Fibroblast of mammary gland (primary cell): ENCODE data around the gene CNOT9.

ENCODE experiments used
- DNase-seq: peaks from one replicate; pipeline ENCODE4 v3.0.0-alpha.2; 2010; ENCODE audit warnings: low read depth
- H3K4me3 ChIP-seq: 2 replicates; pipeline ENCODE4 v1.5.1; 2011; ENCODE audit warnings: low read depth, mild to moderate bottlenecking, low read length, moderate library complexity; ENCODE audit not compliant: control insufficient read depth
- CTCF ChIP-seq: conservative IDR thresholded peaks from 2 replicates; pipeline ENCODE4 v1.5.1; 2011; ENCODE audit warnings: low read depth, low read length, inconsistent platforms; ENCODE audit not compliant: control insufficient read depth, insufficient read depth

The CNOT9 gene

DNA sequence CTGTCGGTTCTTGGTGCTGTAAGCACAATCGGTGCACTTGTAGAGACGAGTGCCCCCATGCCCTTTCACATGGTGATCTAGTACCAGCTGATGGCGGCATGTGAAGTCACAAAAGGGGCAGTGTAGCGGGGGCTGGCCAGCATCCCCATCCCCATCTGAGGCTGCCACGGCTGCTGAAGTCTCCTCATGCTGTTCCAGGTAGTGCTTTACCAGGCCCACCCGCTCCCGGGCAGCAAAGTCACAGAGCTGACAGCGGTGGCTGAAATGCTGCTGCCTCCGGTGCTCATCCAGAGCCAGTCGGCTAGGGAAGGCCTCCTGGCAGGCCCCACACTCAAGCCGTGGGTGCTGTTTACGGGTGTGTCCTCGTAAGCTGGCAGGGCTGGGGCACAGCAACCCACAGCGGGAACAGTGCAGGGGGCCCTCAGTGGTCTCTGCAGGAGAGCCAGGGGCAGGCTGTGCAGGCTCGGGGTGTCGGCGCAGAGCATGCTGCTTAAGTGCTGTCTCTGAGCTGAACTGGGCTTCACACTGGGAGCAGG lies 73.5 kb downstream of the CNOT9 start:
- no peak for TF ChIP-seq CTCF
- DNase-seq = no peak
- no peak overlapping the region for H3K4me3 ChIP-seq

DNA sequence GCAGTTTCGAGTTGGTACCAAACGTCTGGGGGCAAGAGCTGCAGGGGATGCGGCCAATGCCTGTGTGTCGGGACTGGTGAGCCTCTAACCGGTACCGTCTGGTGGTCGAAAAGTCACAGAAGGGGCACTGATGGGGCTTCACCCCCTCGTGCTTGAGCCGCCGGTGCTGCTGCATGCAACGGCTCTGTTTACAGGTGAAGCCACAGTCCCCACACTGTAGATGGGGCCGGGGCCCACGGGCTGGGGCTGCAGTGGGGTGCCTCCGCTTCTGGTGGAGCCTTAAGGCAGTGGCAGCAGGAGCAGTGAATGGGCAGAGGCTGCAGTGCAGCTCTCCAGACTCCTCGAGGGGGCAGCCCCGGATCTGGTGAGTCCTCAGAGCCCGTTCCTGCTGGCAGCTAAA lies 74.1 kb downstream of the CNOT9 start:
- no peak overlapping the region for H3K4me3 ChIP-seq
- no peak for DNase-seq
- no peak for TF ChIP-seq CTCF

GRCh38 chr2:218643751-218644310 lies 75.2 kb downstream of the CNOT9 start:
- no peak for TF ChIP-seq CTCF
- H3K4me3 ChIP-seq = no peak overlapping the region
- DNase-seq = no peak

DNA sequence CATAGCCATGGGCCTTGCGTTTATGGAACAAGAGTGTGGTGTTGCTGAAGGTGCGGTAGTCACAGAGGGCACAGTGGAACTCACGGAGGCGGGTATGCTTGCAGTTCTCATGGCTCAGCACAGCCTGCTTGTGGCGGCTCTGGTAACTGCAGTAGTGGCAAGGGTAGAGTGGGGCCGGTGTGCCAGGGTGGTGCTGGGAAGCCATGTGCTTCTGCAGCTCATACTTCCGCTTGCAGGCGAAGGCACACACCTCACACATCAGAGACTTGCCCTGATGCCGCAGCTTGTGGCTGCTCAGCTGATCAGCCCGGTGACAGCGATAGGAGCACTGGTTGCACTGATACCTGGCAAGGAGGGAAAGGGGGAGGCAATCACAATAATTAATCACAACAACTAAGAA lies 76.1 kb downstream of the CNOT9 start:
- TF ChIP-seq CTCF = no peak
- DNase-seq = no peak
- no peak overlapping the region for H3K4me3 ChIP-seq

DNA sequence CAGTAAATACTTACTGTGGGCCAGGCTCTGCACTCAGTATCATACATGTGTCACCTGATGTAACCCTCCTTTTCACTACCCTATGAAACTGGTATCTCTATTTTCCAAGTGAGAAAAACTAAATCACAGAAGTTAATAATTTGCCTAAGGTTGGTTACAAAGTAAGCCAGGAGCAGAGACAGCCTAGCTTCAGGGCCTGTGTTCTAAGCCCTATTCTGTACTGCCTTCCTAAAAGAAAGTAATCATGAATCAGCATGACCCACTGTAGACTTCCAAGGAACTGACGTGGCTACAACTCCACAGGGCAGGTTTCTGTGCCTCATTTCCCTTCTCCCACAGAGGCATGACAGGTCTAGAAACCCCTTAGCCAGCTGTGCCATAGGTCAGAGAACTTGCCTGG lies 76.5 kb downstream of the CNOT9 start:
- peak; percentile 87 for DNase-seq
- no peak for TF ChIP-seq CTCF

More for the DNA sequence above, 76.5 kb downstream of the CNOT9 start:
- H3K4me3 ChIP-seq = no peak overlapping the region
